AG04450 (cell line): ENCODE measurements around the gene GCDH. TPM values are rescaled to one million over a fixed set of nuclear protein-coding genes. Genes with fewer than 3 reads are reported as not detected.

Experiments
- CTCF ChIA-PET: fragments of 300-600, 350-600 bp; formaldehyde crosslinking; extraction: SDS; loops from one replicate; lab custom pipeline; 2022; ENCODE audit warnings: antibody characterized with exemption, inconsistent platforms; lab: Charles Lee
- POLR2A ChIA-PET: fragments of 350-600 bp; formaldehyde crosslinking; extraction: SDS; loops from one replicate; lab custom pipeline; 2021; ENCODE audit warnings: antibody characterized with exemption, inconsistent platforms; lab: Yijun Ruan, JAX
- DNase-seq: peaks from one replicate; pipeline ENCODE4 v3.0.0-alpha.2; 2011; ENCODE audit warnings: low read depth, low spot score
- H3K27ac ChIP-seq: one replicate; pipeline ENCODE4 v1.5.1; 2012; ENCODE audit warnings: low read depth, low read length, control low read depth
- H3K27me3 ChIP-seq: one replicate; pipeline ENCODE4 v1.6.0; 2012; ENCODE audit warnings: low read length; ENCODE audit not compliant: control insufficient read depth, insufficient read depth
- H3K4me3 ChIP-seq: 2 replicates; pipeline ENCODE4 v1.5.1; 2011; ENCODE audit warnings: mild to moderate bottlenecking, low read depth, low read length, control low read depth
- H3K9me3 ChIP-seq: 2 replicates; pipeline ENCODE4 v1.5.1; 2012; ENCODE audit warnings: low read length; ENCODE audit not compliant: control insufficient read depth, insufficient read depth
- CTCF ChIP-seq: IDR thresholded peaks from 2 replicates; pipeline ENCODE4 v1.5.1; 2011; ENCODE audit warnings: low read depth, low read length, control low read depth, inconsistent platforms
- polyA plus RNA-seq: library from polyadenylated mRNA; depleted of rRNA; stranded (reverse); fragments of >200 nt; gene quantifications from 2 replicates; pipeline ENCODE4 v1.2.3, GENCODE V29; 2011

Gene GCDH
- polyA plus RNA-seq, 1 experiment, result 11.4 TPM

GRCh38 chr19:12867120-12868099, 23.6 kb upstream of the GCDH start:
- TF ChIP-seq CTCF, result 0 out of 2 replicates have a peak, but pooled peaks have one; percentile 1
- DNase-seq, result no peak
- POLR2A ChIA-PET, result no interaction called here
- CTCF ChIA-PET, result interaction anchor here (1.4 kb wide), 1 partner anchor 20 kb away, joined by 4 read pairs; no protein-coding TSS in a partner anchor
- peaks cover 2% of the 10 kb centered on the region; the same call in 1 of the 2 replicates for H3K9me3 ChIP-seq
- peaks cover 4% of the 10 kb centered on the region for H3K27me3 ChIP-seq
- H3K27ac ChIP-seq, result no peak overlapping the region
- H3K4me3 ChIP-seq, result peak overlapping the region; percentile 53

GRCh38 chr19:12868540-12869112, 22.3 kb upstream of the GCDH start:
- Histone ChIP-seq H3K27me3 (peaks cover under 1% of the 10 kb centered on the region), H3K4me3 (no peak overlapping the region), H3K9me3 (peaks cover 12% of the 10 kb centered on the region), H3K27ac (no peak overlapping the region)
- DNase-seq, result no peak
- CTCF ChIA-PET, result interaction anchor here (1.4 kb wide), 1 partner anchor 21 kb away, joined by 4 read pairs; no protein-coding TSS in a partner anchor
- no peak for TF ChIP-seq CTCF
- POLR2A ChIA-PET, result no interaction called here

- Histone ChIP-seq H3K27me3 (no peaks in the 10 kb centered on the region), H3K27ac (no peak overlapping the region), H3K9me3 (peaks cover 20% of the 10 kb centered on the region), H3K4me3 (no peak overlapping the region)
- DNase-seq, result no peak
- CTCF ChIA-PET, result interaction anchor here (2.0 kb wide), 1 partner anchor 24 kb away, joined by 13 read pairs; no protein-coding TSS in a partner anchor
- TF ChIP-seq CTCF, result no peak
- POLR2A ChIA-PET, result interaction anchor here (0.6 kb wide), 2 partner anchors 83 to 150 kb away, joined by 3 to 4 read pairs; no protein-coding TSS in a partner anchor
Observed at GRCh38 chr19:12871681-12872080, 19.3 kb upstream of the GCDH start.

- POLR2A ChIA-PET, result no interaction called here
- Histone ChIP-seq H3K9me3 (peaks cover 20% of the 10 kb centered on the region), H3K27me3 (no peaks in the 10 kb centered on the region), H3K4me3 (no peak overlapping the region), H3K27ac (no peak overlapping the region)
- no peak for DNase-seq
- TF ChIP-seq CTCF, result no peak
- CTCF ChIA-PET, result interaction anchor here (2.0 kb wide), 1 partner anchor 25 kb away, joined by 13 read pairs; no protein-coding TSS in a partner anchor
Observed at GRCh38 chr19:12872255-12872654, 18.7 kb upstream of the GCDH start.
